ENCODE data around the gene DCUN1D2. TPM values are rescaled to one million over a fixed set of nuclear protein-coding genes. Genes with fewer than 3 reads are reported as not detected.
"Not testable (repeated sequence)": the region's sequence is repeated elsewhere in the genome, so short reads cannot be mapped to it uniquely, and the experiment has no call there.

Gene DCUN1D2
- polyA plus RNA-seq, 1 experiment, result 11.0 TPM

GRCh38 chr13:113527272-113527958 lies 36.9 kb upstream of the DCUN1D2 start:
- H3K36me3 ChIP-seq (ENCODE audit: control insufficient read depth, insufficient read depth, low read length), result peaks cover 22% of the 10 kb centered on the region
- H3K27me3 ChIP-seq (ENCODE audit: control insufficient read depth, insufficient read depth, low read length), result no peaks in the 10 kb centered on the region
- CTCF ChIA-PET, result no interaction called here
- POLR2A ChIA-PET, result no interaction called here
- DNase-seq (ENCODE audit: low read depth), result no peak
- no peak for TF ChIP-seq CTCF (IDR thresholded peaks at IDR 0.05; ENCODE audit: insufficient read depth, low read depth, low read length)
- H3K4me3 ChIP-seq (ENCODE audit: low read depth, low read length), result no peak overlapping the region

- Histone ChIP-seq H3K4me3 (ENCODE audit: low read depth, low read length) (no peak overlapping the region), H3K36me3 (ENCODE audit: control insufficient read depth, insufficient read depth, low read length) (peaks cover 16% of the 10 kb centered on the region), H3K27me3 (ENCODE audit: control insufficient read depth, insufficient read depth, low read length) (no peaks in the 10 kb centered on the region)
- DNase-seq (ENCODE audit: low read depth), result no peak
- CTCF ChIA-PET, result no interaction called here
- no peak for TF ChIP-seq CTCF (IDR thresholded peaks at IDR 0.05; ENCODE audit: insufficient read depth, low read depth, low read length)
- POLR2A ChIA-PET, result no interaction called here
These were observed 36.1 kb upstream of the DCUN1D2 start for GRCh38 chr13:113526466-113527220.

DNA sequence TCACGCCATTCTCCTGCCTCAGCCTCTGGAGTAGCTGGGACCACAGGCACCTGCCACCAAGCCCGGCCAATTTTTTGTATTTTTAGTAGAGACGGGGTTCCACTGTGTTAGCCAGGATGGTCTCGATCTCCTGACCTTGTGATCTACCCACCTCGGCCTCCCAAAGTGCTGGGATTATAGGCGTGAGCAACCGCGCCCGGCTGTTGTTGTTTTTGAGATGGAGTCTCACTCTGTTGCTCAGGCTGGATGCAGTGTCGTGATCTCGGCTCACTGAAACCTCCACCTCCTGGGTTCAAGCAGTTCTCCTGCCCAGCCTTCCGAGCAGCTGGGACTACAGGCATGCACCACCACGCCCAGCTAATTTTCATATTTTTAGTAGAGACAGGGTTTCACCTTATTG lies 31.9 kb upstream of the DCUN1D2 start:
- CTCF ChIA-PET, result interaction anchor here (1.7 kb wide), 1 partner anchor 40 kb away, joined by 7 read pairs; no protein-coding TSS in a partner anchor
- H3K36me3 ChIP-seq (ENCODE audit: control insufficient read depth, insufficient read depth, low read length), result peaks cover 10% of the 10 kb centered on the region
- H3K4me3 ChIP-seq (ENCODE audit: low read depth, low read length); DNase-seq (ENCODE audit: low read depth); H3K27me3 ChIP-seq (ENCODE audit: control insufficient read depth, insufficient read depth, low read length); POLR2A ChIA-PET: not testable (repeated sequence)

- no peak for DNase-seq (ENCODE audit: low read depth)
- H3K27me3 ChIP-seq (ENCODE audit: control insufficient read depth, insufficient read depth, low read length), result no peaks in the 10 kb centered on the region
- POLR2A ChIA-PET, result no interaction called here
- peaks cover 9% of the 10 kb centered on the region for H3K36me3 ChIP-seq (ENCODE audit: control insufficient read depth, insufficient read depth, low read length)
- CTCF ChIA-PET, result no interaction called here
- H3K4me3 ChIP-seq (ENCODE audit: low read depth, low read length), result no peak overlapping the region
- no peak for TF ChIP-seq CTCF (IDR thresholded peaks at IDR 0.05; ENCODE audit: insufficient read depth, low read depth, low read length)
These were observed 30.1 kb upstream of the DCUN1D2 start for GRCh38 chr13:113520571-113520970.

DNA sequence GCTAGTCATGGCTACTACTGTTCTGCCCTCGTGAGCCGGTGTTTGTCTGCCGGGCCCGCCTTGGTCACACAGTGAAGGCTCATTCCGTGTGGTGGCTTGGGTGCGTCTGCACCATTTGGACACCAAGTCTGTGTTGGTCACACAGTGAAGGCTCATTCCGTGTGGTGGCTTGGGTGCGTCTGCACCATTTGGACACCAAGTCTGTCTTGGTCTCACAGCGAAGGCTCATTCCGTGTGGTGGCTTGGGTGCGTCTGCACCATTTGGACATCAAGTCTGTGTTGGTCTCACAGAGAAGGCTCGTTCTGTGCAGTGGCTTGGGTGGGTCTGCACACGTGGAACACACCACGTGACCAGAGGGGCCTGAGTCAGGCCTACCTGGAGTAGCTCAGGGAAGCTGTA lies 29.0 kb upstream of the DCUN1D2 start:
- Histone ChIP-seq H3K27me3 (ENCODE audit: control insufficient read depth, insufficient read depth, low read length) (no peaks in the 10 kb centered on the region), H3K36me3 (ENCODE audit: control insufficient read depth, insufficient read depth, low read length) (peaks cover 9% of the 10 kb centered on the region), H3K4me3 (ENCODE audit: low read depth, low read length) (no peak overlapping the region)
- CTCF ChIA-PET, result interaction anchor here (1.5 kb wide), 1 partner anchor 11 kb away, joined by 3 read pairs; no protein-coding TSS in a partner anchor
- TF ChIP-seq CTCF (IDR thresholded peaks at IDR 0.05; ENCODE audit: insufficient read depth, low read depth, low read length), result no peak
- DNase-seq (ENCODE audit: low read depth), result no peak
- POLR2A ChIA-PET, result interaction anchor here (0.6 kb wide), 1 partner anchor 12 kb away, joined by 3 read pairs; no protein-coding TSS in a partner anchor
